DND-41 (cell line): Measurements from ENCODE around the gene OR6B2.

Source experiments
- CTCF ChIP-seq: IDR thresholded peaks from 2 replicates; pipeline ENCODE4 v1.5.1; 2012; ENCODE audit warnings: borderline replicate concordance, low read length, moderate library complexity, mild to moderate bottlenecking; ENCODE audit not compliant: poor library complexity, severe bottlenecking; ENCODE audit errors: extremely low read depth
- EZH2 ChIP-seq: IDR thresholded peaks from 3 replicates; pipeline ENCODE4 v1.6.1; 2012; ENCODE audit warnings: borderline replicate concordance, low read depth, mild to moderate bottlenecking, moderate library complexity, low read length, inconsistent platforms; ENCODE audit not compliant: severe bottlenecking

- peak; percentile 72 for TF ChIP-seq CTCF
- TF ChIP-seq EZH2, result no peak
Measured at GRCh38 chr2:240060977-240061591, 30.9 kb upstream of the OR6B2 start.
